Thyroid gland (tissue), 4 donors: ENCODE data around the gene HSPB7.

Experiments used
- POLR2A ChIP-seq, 2 donors: fragments of 450-650 bp; IDR thresholded peaks; one replicate each; pipeline ENCODE4 v1.6.1; 2017; ENCODE audit warnings: antibody characterized with exemption in 2 of 2, mild to moderate bottlenecking in 2 of 2, moderate library complexity in 1 of 2
- TF ChIP-seq, protein P1 (sequence below), 6 experiments: fragments of 200-600 bp in 3 of 6; fragments of 450-650 bp in 3 of 6; sonication (generic) in 3 of 6; IDR thresholded peaks; one replicate each; pipeline ENCODE4 v1.5.1; 2016 to 2019; ENCODE audit warnings: antibody characterized with exemption in 6 of 6, mild to moderate bottlenecking in 2 of 6, inconsistent platforms in 1 of 6, moderate library complexity in 1 of 6

DNA sequence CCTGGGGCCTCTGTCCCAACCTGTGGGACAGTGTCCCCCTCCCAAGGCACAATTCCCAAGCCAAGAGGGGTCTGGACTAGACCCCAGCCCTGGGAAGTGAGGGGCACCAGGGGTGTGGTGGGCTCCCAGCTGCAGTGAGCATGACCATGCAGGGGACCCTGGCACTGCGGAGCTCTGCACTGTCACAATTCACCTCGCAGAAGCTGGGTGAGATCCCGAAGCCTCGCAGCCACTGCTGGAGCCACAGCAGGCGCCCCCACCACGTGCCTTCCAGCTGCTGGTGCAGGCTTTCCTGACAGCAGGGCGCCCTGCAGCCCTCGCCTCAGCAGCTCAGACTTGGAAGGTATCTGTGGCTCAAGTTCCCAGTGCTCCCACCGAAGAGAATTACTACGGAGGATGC, 23.8 kb downstream of the HSPB7 start:
- TF ChIP-seq, protein P1, sequence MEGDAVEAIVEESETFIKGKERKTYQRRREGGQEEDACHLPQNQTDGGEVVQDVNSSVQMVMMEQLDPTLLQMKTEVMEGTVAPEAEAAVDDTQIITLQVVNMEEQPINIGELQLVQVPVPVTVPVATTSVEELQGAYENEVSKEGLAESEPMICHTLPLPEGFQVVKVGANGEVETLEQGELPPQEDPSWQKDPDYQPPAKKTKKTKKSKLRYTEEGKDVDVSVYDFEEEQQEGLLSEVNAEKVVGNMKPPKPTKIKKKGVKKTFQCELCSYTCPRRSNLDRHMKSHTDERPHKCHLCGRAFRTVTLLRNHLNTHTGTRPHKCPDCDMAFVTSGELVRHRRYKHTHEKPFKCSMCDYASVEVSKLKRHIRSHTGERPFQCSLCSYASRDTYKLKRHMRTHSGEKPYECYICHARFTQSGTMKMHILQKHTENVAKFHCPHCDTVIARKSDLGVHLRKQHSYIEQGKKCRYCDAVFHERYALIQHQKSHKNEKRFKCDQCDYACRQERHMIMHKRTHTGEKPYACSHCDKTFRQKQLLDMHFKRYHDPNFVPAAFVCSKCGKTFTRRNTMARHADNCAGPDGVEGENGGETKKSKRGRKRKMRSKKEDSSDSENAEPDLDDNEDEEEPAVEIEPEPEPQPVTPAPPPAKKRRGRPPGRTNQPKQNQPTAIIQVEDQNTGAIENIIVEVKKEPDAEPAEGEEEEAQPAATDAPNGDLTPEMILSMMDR (IDR thresholded peaks at IDR 0.05) = no peak
- TF ChIP-seq POLR2A (IDR thresholded peaks at IDR 0.05) = no peak
